Fibroblast of lung (primary cell): ENCODE measurements around the gene GPC5.

Experiments
- EZH2 ChIP-seq: IDR thresholded peaks from 2 replicates; pipeline ENCODE4 v1.5.1; 2012; ENCODE audit warnings: low read length, control low read depth, mild to moderate bottlenecking; ENCODE audit errors: missing control alignments
- TF ChIP-seq, protein P1 (sequence below), 2 donors: IDR thresholded peaks in 1 of 2; conservative IDR thresholded peaks in 1 of 2; 1 replicate in 1 of 2; 2 replicates in 1 of 2; pipeline ENCODE4 v1.5.1; 2011 to 2012; ENCODE audit warnings: low read length in 2 of 2, control low read depth in 1 of 2, inconsistent platforms in 1 of 2, low read depth in 1 of 2, mild to moderate bottlenecking in 1 of 2

DNA sequence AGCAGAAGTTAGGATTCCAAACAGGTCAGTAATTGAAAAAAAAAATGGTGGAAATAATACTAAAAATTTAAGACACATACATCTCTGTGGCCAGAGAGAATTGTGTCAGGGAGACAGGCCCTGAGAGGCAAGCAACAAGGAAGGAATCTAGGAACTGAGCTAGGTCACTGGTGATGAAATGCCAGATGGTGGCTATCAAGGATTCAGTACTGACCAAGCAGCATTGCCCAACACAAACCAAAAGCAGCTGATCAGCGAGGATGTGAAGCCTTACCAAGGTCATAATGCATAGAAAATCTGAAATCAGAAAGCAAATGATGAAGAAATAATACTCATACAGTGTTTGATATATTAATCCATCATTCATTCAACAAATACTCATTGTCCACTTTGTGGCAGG, 905.0 kb downstream of the GPC5 start:
- TF ChIP-seq EZH2, result no peak
- TF ChIP-seq, protein P1, sequence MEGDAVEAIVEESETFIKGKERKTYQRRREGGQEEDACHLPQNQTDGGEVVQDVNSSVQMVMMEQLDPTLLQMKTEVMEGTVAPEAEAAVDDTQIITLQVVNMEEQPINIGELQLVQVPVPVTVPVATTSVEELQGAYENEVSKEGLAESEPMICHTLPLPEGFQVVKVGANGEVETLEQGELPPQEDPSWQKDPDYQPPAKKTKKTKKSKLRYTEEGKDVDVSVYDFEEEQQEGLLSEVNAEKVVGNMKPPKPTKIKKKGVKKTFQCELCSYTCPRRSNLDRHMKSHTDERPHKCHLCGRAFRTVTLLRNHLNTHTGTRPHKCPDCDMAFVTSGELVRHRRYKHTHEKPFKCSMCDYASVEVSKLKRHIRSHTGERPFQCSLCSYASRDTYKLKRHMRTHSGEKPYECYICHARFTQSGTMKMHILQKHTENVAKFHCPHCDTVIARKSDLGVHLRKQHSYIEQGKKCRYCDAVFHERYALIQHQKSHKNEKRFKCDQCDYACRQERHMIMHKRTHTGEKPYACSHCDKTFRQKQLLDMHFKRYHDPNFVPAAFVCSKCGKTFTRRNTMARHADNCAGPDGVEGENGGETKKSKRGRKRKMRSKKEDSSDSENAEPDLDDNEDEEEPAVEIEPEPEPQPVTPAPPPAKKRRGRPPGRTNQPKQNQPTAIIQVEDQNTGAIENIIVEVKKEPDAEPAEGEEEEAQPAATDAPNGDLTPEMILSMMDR (conservative IDR thresholded peaks at IDR 0.05 in 1 of 2, IDR thresholded peaks at IDR 0.05 in 1 of 2; ENCODE audit: low read depth in 1 of 2, low read length in 2 of 2), result no peak
